Measurements from ENCODE around the gene RAB1B. TPM values are rescaled to one million over a fixed set of nuclear protein-coding genes. Genes with fewer than 3 reads are reported as not detected.

The RAB1B gene
- total and polyA plus RNA-seq, 12 donors, result 117 to 153 (median 132) TPM

GRCh38 chr11:66277471-66278362 is 9.3 kb downstream of the RAB1B start, which contains the start of gene CNIH2:
CNIH2 (plus strand) TSS chr11:66278175; CDS start chr11:66278457, 282 bp downstream.
- peak in 4 of 8 donors; percentile 4 to 30 (median 16) for ATAC-seq
- peak within 1 kb of the TSS in 9 of 10 donors; percentile 16 to 45 (median 29) for H3K4me3 ChIP-seq
- intact Hi-C loops (cut with DNase I), result no loop called here
- H3K27me3 ChIP-seq, result peaks cover 0 to 6% (median 0%) of the 10 kb centered on the region in 7 donors
- peaks cover 0 to 43% (median 33%) of the 10 kb centered on the region in 9 donors for H3K36me3 ChIP-seq
- no peak for TF ChIP-seq CTCF (IDR thresholded peaks at IDR 0.05)
- 5 to 9% methylated on average over 40 to 83 of the region's 84 CpGs for WGBS, 2 donors
- peaks cover 4 to 27% (median 15%) of the 10 kb centered on the region in 9 donors for H3K4me1 ChIP-seq
- no peaks in the 10 kb centered on the region for H3K9me3 ChIP-seq
- DNase-seq, result peak in 1 of 2 donors; percentile 44
- peak within 1 kb of the TSS in 2 of 10 donors; percentile 31 to 40 for H3K27ac ChIP-seq

DNA sequence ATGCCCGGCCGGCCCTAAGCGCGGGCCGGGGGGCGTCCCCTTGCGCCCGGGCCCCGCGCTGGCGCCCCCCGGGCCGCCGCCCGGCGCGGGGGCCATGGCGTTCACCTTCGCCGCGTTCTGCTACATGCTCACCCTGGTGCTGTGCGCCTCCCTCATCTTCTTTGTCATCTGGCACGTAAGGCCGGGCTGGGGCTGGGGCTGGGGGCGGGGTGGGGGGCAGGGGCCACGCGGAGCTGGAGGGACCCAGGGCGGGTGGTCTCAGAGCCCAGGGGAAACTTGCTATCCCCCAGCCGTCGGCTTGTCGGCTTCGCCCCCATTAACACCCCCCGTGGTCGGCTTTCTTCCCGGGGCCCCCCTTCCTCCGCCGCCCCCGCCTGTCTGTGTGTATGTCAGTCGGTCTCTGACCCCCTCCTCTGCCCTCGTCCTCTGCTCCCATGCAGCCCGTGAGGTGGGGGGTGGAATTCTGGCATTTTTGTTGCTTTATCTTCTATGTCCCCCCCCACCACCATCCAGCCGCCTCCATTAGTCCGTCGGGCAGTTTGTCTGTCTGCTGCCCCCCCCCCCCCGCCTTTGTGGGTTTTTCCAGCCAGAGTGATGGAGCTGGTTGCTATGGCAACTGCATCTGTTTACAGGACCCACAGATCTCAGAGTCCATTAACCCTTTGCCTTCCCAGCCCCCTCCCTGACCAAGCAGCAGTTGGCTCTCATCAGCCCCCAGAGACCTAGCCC is 10.1 kb downstream of the RAB1B start:
- TF ChIP-seq CTCF (IDR thresholded peaks at IDR 0.05), result no peak
- Histone ChIP-seq H3K36me3 (peaks cover 0 to 35% (median 25%) of the 10 kb centered on the region in 9 donors), H3K27me3 (peaks cover 0 to 6% (median 0%) of the 10 kb centered on the region in 7 donors), H3K27ac (no peak overlapping the region), H3K4me1 (peaks cover 5 to 32% (median 18%) of the 10 kb centered on the region in 9 donors), H3K4me3 (peak overlapping the region in 2 of 10 donors; percentile 21 to 29), H3K9me3 (no peaks in the 10 kb centered on the region)
- 1 to 3% methylated on average over 24 to 45 of the region's 45 CpGs for whole genome bisulfite sequencing, 2 donors
- no peak for ATAC-seq
- intact Hi-C loops (cut with DNase I), result no loop called here
- DNase-seq, result no peak

- TF ChIP-seq CTCF (IDR thresholded peaks at IDR 0.05), result no peak
- H3K27me3 ChIP-seq, result peaks cover 0 to 6% (median 0%) of the 10 kb centered on the region in 7 donors
- DNase-seq (no peak), ATAC-seq (no peak)
- peaks cover 5 to 30% (median 18%) of the 10 kb centered on the region in 9 donors for H3K4me1 ChIP-seq
- intact Hi-C loops (cut with DNase I), result no loop called here
- H3K27ac ChIP-seq, result no peak overlapping the region
- H3K4me3 ChIP-seq, result no peak overlapping the region
- H3K36me3 ChIP-seq, result peaks cover 0 to 31% (median 18%) of the 10 kb centered on the region in 9 donors
- H3K9me3 ChIP-seq, result no peaks in the 10 kb centered on the region
- 53 to 62% methylated on average over 15 of the region's 15 CpGs for WGBS, 2 donors
Observed at GRCh38 chr11:66279092-66279734, 10.8 kb downstream of the RAB1B start.

GRCh38 chr11:66280428-66280827 is 12.0 kb downstream of the RAB1B start:
- Histone ChIP-seq H3K9me3 (no peaks in the 10 kb centered on the region), H3K36me3 (peaks cover 0 to 30% (median 8%) of the 10 kb centered on the region in 9 donors), H3K4me1 (peaks cover 5 to 37% (median 23%) of the 10 kb centered on the region in 9 donors), H3K4me3 (no peak overlapping the region), H3K27ac (no peak overlapping the region), H3K27me3 (peaks cover 0 to 6% (median 0%) of the 10 kb centered on the region in 7 donors)
- DNase-seq (no peak), ATAC-seq (no peak)
- WGBS, 2 donors, result 70 to 71% methylated on average over 14 of the region's 14 CpGs
- intact Hi-C loops (cut with DNase I), result loop anchor here in 3 of 10 donors (5.0 to 10.0 kb wide), 2 partner anchors 56 to 58 kb away; no protein-coding TSS in a partner anchor
- no peak for TF ChIP-seq CTCF (IDR thresholded peaks at IDR 0.05)

Measured in heart right ventricle (tissue), 16 donors.